Measurements from ENCODE around the gene AAR2.

DNA sequence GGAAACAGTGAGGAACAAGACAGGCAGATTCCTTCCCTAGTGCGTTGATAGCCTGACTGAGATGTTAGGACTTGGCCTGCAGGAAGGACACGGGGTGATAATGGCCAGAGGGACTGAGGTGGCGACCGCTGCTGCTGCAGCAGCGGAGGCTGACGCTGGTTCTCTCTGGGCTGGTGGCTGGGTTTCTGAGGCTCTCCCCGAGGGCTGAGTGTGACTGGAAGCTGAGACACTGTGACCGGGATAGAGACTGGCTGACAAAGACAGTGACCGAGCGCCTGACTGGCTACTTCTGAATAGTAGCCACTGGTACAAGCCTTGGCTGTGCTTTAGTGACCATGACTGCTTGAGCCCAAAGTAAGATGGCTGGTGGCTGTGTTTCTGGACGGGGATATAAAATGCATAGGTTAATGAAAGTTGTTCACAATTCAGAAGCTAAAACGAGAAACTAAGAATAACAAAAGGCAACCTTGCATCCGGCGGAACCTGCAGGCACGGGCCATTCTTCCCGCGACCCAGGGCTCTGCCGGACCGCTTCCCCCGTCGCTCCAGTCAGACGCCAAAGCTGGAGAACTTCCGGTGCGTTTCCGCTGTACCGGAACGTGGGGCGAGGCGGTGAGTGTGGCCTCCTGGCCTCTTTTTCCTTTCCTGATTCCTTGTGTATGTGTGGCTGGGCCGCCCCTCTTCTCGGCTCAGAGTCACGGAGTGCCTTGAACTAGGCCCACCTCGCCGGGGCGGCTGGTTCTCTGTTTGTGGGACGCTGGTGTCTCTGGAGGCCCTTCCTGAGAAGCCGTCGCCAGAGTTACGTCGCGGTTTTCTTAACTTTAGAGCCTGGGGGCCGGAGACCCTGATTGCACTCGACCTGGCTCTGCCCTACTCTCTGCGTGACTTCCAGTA is at the start of gene AAR2:
- TF ChIP-seq POLR2AphosphoS5 (IDR thresholded peaks at IDR 0.05; ENCODE audit: low read depth, low read length): peak; percentile 86
- TF ChIP-seq POLR2A (IDR thresholded peaks at IDR 0.05; ENCODE audit: low read depth, low read length): peak; percentile 89

All from GM12892 (cell line).